A549 treated with ZK216348 at 1 μM for 4 hours (cell line): ENCODE measurements around the gene MYOZ3. TPM values are rescaled to one million over a fixed set of nuclear protein-coding genes. Genes with fewer than 3 reads are reported as not detected.

Source experiments
- total RNA-seq: library from RNA; stranded (reverse); fragments of 200-300 nt; extraction: Qiagen RNA extraction; gene quantifications from 5 replicates; pipeline ENCODE4 v1.2.3, GENCODE V29; 2022; ENCODE audit warnings: low read depth

MYOZ3 gene, protein sequence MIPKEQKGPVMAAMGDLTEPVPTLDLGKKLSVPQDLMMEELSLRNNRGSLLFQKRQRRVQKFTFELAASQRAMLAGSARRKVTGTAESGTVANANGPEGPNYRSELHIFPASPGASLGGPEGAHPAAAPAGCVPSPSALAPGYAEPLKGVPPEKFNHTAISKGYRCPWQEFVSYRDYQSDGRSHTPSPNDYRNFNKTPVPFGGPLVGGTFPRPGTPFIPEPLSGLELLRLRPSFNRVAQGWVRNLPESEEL
- 0.07 to 0.09 TPM in 2 of 5 replicates, not detected in the others for total RNA-seq

DNA sequence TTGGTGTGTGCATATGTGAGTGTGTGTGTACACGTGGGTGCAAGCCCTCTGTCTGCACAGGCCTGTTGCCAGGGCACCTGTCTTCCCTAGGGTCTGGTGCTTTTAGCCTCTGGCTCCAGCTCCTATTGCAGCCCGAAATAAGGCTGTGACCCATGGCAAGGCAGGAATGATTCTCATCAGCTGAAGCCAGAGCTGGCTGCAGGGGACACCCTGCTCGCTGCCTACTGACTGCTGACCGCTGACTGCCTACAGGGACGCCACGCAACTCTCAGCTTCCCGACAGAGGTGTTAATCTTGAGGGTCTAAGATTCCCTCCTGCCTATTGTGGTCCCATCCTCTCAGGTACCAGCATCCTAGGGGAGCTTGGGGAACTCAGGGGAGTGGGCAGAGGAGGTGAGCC is at the start of gene MYOZ3:
Gene MYOZ3, plus strand, starts transcription at position 166 of the 400 bp plus-strand sequence. CDS start 1,691 bp downstream, outside the sequence.

DNA sequence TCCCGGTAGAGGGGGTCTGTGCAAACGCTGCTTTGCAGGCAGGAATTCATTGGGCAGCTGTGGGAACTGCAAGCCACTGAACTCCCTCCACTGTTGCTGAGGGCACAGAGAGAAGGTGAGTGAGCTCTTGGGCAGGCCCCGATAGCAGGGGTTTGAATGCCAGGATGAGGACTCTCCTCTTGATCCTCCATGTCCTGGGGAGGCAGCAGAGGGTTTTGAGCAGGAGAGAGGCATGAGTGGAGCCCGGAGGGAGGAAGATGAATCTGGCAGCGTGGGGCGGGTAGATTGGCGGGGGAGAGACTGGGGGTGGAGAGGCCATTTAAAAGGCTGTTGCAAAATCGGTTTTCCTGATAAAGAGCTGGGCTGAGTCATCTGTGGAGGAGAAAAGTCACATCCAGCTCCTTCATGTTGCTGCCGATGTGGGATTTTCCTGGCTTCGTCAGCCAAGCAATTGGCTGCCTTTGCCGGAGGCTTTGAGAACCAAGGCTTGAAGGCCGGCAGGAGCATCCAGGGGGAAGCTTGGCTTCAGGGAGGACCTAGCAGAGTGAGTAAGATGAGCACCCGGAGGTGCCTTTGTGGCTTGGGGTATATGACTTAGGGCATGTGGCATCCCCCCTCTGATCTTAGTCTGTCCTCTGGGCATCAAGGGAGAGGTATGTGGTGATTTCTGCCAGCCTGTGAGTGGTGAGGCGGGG is 20.6 kb upstream of the MYOZ3 start, which contains the start of gene SYNPO:
Gene SYNPO, plus strand, starts transcription at position 350 of the 695 bp plus-strand sequence. CDS start 7,616 bp downstream, outside the sequence.

DNA sequence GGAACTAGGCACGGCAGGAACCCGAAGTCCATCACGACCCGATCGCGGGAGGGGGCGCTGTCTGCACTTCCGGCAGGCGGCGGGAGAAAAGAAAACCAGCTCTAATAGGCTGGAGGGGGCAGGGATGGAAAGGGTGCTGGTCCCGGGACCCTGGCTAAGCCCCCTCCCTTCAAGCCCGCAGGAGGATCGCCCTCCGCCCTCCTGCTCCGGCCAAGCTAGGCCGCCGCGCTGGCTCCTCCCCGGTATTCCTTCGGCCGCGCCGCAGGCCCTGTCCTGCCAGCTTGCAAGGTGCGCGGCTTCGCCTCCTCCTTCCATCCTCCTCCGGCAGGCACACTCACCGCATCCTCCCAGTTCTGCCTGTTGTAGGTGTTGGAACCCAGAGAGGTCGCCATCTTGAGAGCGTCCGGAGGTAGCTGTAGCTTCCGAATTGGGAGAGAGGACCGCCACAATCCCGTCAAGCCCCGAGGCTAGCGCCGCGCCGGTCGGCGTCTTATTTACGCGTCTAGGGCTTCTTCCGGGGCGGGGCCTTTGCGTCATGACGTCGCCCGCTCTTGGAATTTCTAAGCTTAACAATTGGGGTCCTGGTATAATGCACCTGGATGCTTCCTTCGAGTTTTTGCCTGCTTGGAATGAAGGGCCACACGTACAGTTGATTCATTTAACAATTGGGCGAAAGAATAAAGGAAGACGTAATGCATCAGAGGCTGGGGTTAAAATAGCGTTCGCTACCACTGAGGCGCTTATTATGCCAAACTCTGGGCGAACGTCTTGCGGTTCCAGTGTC is 39.7 kb downstream of the MYOZ3 start, which contains the start of gene RBM22:
Gene RBM22, minus strand, starts transcription at position 469 of the 784 bp plus-strand sequence. Its CDS starts 77 bp downstream, at position 392.

Other genes starting within 250 kb of the MYOZ3 start
- not detected in 5 replicates for gene CD74, start 248.3 kb upstream of the MYOZ3 start, total RNA-seq
- 2,266 to 2,948 TPM (median 2,887 TPM) in 5 replicates for gene RPS14, start 211.5 kb upstream of the MYOZ3 start, total RNA-seq
- 40.4 to 72.8 TPM (median 62.6 TPM) in 5 replicates for gene NDST1, start 153.1 kb upstream of the MYOZ3 start, total RNA-seq
- 17.5 to 31.2 TPM (median 29.6 TPM) in 5 replicates for gene SYNPO, start 20.6 kb upstream of the MYOZ3 start, total RNA-seq
- gene RBM22, start 39.8 kb downstream of the MYOZ3 start, total RNA-seq = 43.5 to 57.7 TPM (median 45.5 TPM) in 5 replicates
- 16.4 to 21.4 TPM (median 18.3 TPM) in 5 replicates for gene DCTN4, start 97.8 kb downstream of the MYOZ3 start, total RNA-seq
- 4.9 to 7.4 TPM (median 6.2 TPM) in 5 replicates for gene SMIM3, start 117.5 kb downstream of the MYOZ3 start, total RNA-seq
- 0.14 TPM in 1 of 5 replicates, not detected in the others for gene IRGM, start 185.3 kb downstream of the MYOZ3 start, total RNA-seq
- gene ZNF300, start 243.7 kb downstream of the MYOZ3 start, total RNA-seq = 2.4 to 3.8 TPM (median 2.5 TPM) in 5 replicates